K562 (cell line): Measurements from ENCODE around the gene IP6K3. TPM values are rescaled to one million over a fixed set of nuclear protein-coding genes. Genes with fewer than 3 reads are reported as not detected.

Experiments
- ATAC-seq: fragments of 200-7000 bp; cut with Tn5 transposase; 3 replicates; pipeline ENCODE4 v1.9.1; 2020; ENCODE audit warnings: moderate library complexity
- BruUV-seq: library from RNA; stranded (reverse); fragments of 400-500 nt; replicated peaks from 2 replicates; lab custom pipeline; 2021; lab: Mats Ljungman, UMichigan
- CTCF ChIA-PET: fragments of 300-600 bp; formaldehyde crosslinking; extraction: SDS; loops from one replicate; lab custom pipeline; 2021; ENCODE audit warnings: low intra/inter-chr PET ratio; lab: Yijun Ruan, JAX
- POLR2A ChIA-PET: fragments of 300-600, 350-650 bp; sonication (Branson Sonifier 250); formaldehyde crosslinking; extraction: SDS; loops from one replicate; lab custom pipeline; 2021; ENCODE audit warnings: antibody characterized with exemption, inconsistent platforms; lab: Yijun Ruan, JAX
- DNase-seq, 4 experiments: peaks; one replicate each; pipeline versions ENCODE4 v3.0.0 to v3.0.0-alpha.2; 2011 to 2018; ENCODE audit warnings: low spot score in 3 of 4, mixed read lengths in 3 of 4; ENCODE audit errors: extremely low read depth in 1 of 4
- FAIRE-seq: peaks from 2 replicates; lab custom pipeline; 2011; peaks lifted over from hg19 to GRCh38; lab: Jason Lieb, UNC
- H2AFZ ChIP-seq: 2 replicates; pipeline ENCODE4 v1.6.0; 2011; ENCODE audit warnings: low read depth, low read length, control low read depth, inconsistent platforms
- H3K27ac ChIP-seq: fragments of 200-600 bp; 3 replicates; pipeline ENCODE4 v1.8.0; 2011; ENCODE audit warnings: low read depth, mild to moderate bottlenecking, control low read depth, inconsistent platforms, low read length, moderate library complexity, mixed read lengths; ENCODE audit errors: extremely low read depth
- H3K27me3 ChIP-seq, 2 experiments: fragments of 300-600 bp in 1 of 2; 2 replicates in 1 of 2; 3 replicates in 1 of 2; pipeline versions ENCODE4 v1.6.0 to v1.8.0; 2011; ENCODE audit warnings: inconsistent platforms in 2 of 2, low read length in 2 of 2, mild to moderate bottlenecking in 1 of 2, mixed read lengths in 1 of 2, moderate library complexity in 1 of 2; ENCODE audit not compliant: control insufficient read depth in 2 of 2, insufficient read depth in 2 of 2
- H3K36me3 ChIP-seq: fragments of 300-600 bp; 3 replicates; pipeline ENCODE4 v1.8.0; 2011; ENCODE audit warnings: mild to moderate bottlenecking, low read length, inconsistent platforms; ENCODE audit not compliant: control insufficient read depth, insufficient read depth
- H3K4me1 ChIP-seq, 2 experiments: fragments of 200-600 bp in 1 of 2; replicated peaks in 1 of 2; 2 replicates in 1 of 2; 3 replicates in 1 of 2; pipeline versions ENCODE4 v1.5.1 to v1.8.0; 2011; ENCODE audit warnings: inconsistent platforms in 2 of 2, low read length in 2 of 2, mild to moderate bottlenecking in 1 of 2, mixed read lengths in 1 of 2, moderate library complexity in 1 of 2; ENCODE audit not compliant: control insufficient read depth in 2 of 2, insufficient read depth in 2 of 2
- H3K4me2 ChIP-seq: 2 replicates; pipeline ENCODE4 v1.6.1; 2011; ENCODE audit warnings: low read length, control low read depth, inconsistent platforms, mixed read lengths; ENCODE audit not compliant: insufficient read depth
- H3K4me3 ChIP-seq: fragments of 200-600 bp; sonication (generic), shearing (Covaris generic); 2 replicates; pipeline ENCODE4 v1.5.1; 2016; ENCODE audit warnings: control low read depth, inconsistent platforms
- H3K79me2 ChIP-seq: fragments of 200-600 bp; 3 replicates; pipeline ENCODE4 v1.8.0; 2011; ENCODE audit warnings: low read length, inconsistent platforms; ENCODE audit not compliant: control insufficient read depth, insufficient read depth
- H3K9ac ChIP-seq, 2 experiments: 2 replicates each; pipeline versions ENCODE4 v1.6.0 to v1.6.1; 2011; ENCODE audit warnings: low read depth in 2 of 2, low read length in 2 of 2, control low read depth in 1 of 2, inconsistent platforms in 1 of 2, mild to moderate bottlenecking in 1 of 2, mixed read lengths in 1 of 2; ENCODE audit not compliant: insufficient read depth in 1 of 2
- H3K9me1 ChIP-seq: one replicate; pipeline ENCODE4 v1.6.0; 2011; ENCODE audit warnings: inconsistent platforms, mild to moderate bottlenecking, low read length, moderate library complexity; ENCODE audit not compliant: control insufficient read depth, insufficient read depth
- H3K9me3 ChIP-seq: replicated peaks from 2 replicates; pipeline ENCODE4 v1.5.1; 2011; ENCODE audit warnings: low read depth, low read length, inconsistent platforms; ENCODE audit not compliant: control insufficient read depth, insufficient read depth
- H4K20me1 ChIP-seq: replicated peaks from 2 replicates; pipeline ENCODE4 v1.6.1; 2011; ENCODE audit warnings: low read length, inconsistent platforms, mixed read lengths; ENCODE audit not compliant: control insufficient read depth, insufficient read depth
- POLR2G ChIP-seq: fragments of 200-400 bp; formaldehyde crosslinking; IDR thresholded peaks from 2 replicates; pipeline ENCODE4 v1.6.1; 2017; ENCODE audit warnings: low read depth, mild to moderate bottlenecking, antibody characterized with exemption, low read length, moderate library complexity
- STAG1 ChIP-seq: sonication (generic); formaldehyde crosslinking; IDR thresholded peaks from 2 replicates; pipeline ENCODE4 v1.5.0; 2020; ENCODE audit warnings: missing genetic modification reagents, borderline replicate concordance
- WGBS: fragments of 100-300 bp; shearing (Covaris generic); methylation state at CpG from one replicate; pipeline ENCODE4 v1.1.6; 2016; ENCODE audit warnings: low coverage, mixed read lengths; ENCODE audit not compliant: insufficient coverage; ENCODE audit errors: missing lambda C conversion rate; 5-methylcytosine and 5-hydroxymethylcytosine counted together
- in situ Hi-C: fragments of 300-500 bp; cut with MboI; formaldehyde crosslinking; loops from 4 replicates; pipeline ENCODE4 v1.15.0; 2018; ENCODE audit warnings: inconsistent platforms, mixed read lengths
- intact Hi-C: fragments of 100-400 bp; cut with micrococcal nuclease; formaldehyde crosslinking; loops from 2 replicates; pipeline ENCODE4 v1.14.2; 2022
- polyA plus RNA-seq, 8 experiments: library from polyadenylated mRNA; depleted of rRNA in 4 of 8; stranded (reverse) in 5 of 8; unstranded in 3 of 8; fragments of >200 nt; fragmentation: Nextera tagmentation in 2 of 8; fragmentation: Illumina TruSeq in 1 of 8; extraction: Ambion mirVana in 2 of 8; extraction: Trizol in 1 of 8; gene quantifications; 2 replicates each; pipeline versions ENCODE4 v1.2.1 to v1.2.3, GENCODE V29; 2011 to 2014; ENCODE audit warnings: inconsistent platforms in 1 of 8, missing spikeins in 1 of 8
- total RNA-seq, 7 experiments: library from RNA; depleted of rRNA in 6 of 7; stranded (reverse); fragments of >200 nt in 6 of 7; fragmentation: Illumina TruSeq in 2 of 7; extraction: Trizol in 2 of 7; gene quantifications; 2 replicates each; pipeline versions ENCODE4 v1.2.1 to v1.2.3, GENCODE V29; 2011 to 2021; ENCODE audit warnings: low replicate concordance in 1 of 7
- TF ChIP-seq, protein P1 (sequence below): sonication (generic); formaldehyde crosslinking; IDR thresholded peaks from 2 replicates; pipeline ENCODE4 v1.8.0; 2022; ENCODE audit warnings: missing genetic modification reagents, mild to moderate bottlenecking, borderline replicate concordance

The IP6K3 gene
- total and polyA plus RNA-seq, 9 of the 15 experiments (the other 6 are each of a cell fraction or from before 2014, with no cell fraction given): not detected

DNA sequence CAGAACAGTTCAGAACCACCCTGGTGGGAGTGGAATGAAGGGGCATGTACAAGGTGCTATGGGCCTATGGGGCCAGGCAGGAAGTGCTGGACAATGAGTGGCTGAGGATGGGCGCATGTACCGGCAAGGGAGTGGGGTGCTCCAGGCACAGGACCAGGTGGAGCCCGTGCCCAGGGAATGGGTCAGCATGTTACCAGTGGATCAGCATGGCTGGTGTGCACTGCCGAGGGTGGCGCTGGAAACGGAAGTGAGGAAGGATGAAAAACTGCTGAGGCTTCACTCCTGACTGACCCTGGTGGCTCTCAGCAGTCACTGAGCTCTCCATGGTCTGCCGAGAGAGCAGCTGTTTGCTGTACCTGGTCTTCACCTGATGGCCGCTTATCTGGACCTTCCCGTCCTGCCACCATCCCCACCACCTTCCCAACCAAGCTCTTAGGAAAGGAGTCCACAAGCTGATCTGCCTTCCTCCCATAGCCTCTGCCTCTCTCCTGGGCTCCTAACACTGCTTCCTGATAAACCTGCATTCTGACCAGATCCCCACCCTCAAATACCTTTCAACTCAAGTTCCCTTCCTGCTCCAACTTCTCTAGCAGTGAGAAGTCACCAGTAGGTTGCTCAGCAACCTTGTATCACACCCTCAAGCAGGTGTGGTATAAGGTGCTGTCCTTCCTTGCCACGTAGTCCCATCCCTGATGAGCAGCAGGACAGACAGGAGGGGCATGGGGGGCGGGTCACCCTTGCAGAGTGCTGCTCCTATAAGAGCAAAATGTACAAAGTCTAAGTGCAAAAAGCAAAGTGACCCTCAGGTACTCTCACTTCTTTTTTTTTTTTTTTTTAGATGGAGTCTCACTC, 42.3 kb downstream of the IP6K3 start:
- peaks cover 62% of the 10 kb centered on the region for H3K36me3 ChIP-seq

More for the DNA sequence above, 42.3 kb downstream of the IP6K3 start:
- in situ Hi-C loops: loop anchor here (5.0 kb wide), 1 partner anchor 117 kb away; no protein-coding TSS in a partner anchor
- no peak for ATAC-seq
- 0 out of 2 replicates have a peak, but pooled peaks have one; percentile 23 for TF ChIP-seq STAG1
- TF ChIP-seq, protein P1, sequence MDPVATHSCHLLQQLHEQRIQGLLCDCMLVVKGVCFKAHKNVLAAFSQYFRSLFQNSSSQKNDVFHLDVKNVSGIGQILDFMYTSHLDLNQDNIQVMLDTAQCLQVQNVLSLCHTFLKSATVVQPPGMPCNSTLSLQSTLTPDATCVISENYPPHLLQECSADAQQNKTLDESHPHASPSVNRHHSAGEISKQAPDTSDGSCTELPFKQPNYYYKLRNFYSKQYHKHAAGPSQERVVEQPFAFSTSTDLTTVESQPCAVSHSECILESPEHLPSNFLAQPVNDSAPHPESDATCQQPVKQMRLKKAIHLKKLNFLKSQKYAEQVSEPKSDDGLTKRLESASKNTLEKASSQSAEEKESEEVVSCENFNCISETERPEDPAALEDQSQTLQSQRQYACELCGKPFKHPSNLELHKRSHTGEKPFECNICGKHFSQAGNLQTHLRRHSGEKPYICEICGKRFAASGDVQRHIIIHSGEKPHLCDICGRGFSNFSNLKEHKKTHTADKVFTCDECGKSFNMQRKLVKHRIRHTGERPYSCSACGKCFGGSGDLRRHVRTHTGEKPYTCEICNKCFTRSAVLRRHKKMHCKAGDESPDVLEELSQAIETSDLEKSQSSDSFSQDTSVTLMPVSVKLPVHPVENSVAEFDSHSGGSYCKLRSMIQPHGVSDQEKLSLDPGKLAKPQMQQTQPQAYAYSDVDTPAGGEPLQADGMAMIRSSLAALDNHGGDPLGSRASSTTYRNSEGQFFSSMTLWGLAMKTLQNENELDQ: no peak
- TF ChIP-seq POLR2G: peak; percentile 37; the same call in 1 of the 2 replicates
- TF ChIP-seq, all 486 proteins: peak for 2
- Histone ChIP-seq H4K20me1 (no peaks in the 10 kb centered on the region), H3K9me1 (no peaks in the 10 kb centered on the region), H3K4me2 (no peak overlapping the region), H3K4me3 (no peak overlapping the region), H3K27ac (no peak overlapping the region), H3K4me1 (peaks cover 0 to 7% of the 10 kb centered on the region in 2 experiments; a peak in 1 of 5 replicates), H3K27me3 (no peaks in the 10 kb centered on the region), H3K9ac (peak overlapping the region in 1 of 2 experiments; percentile 72; a peak in 2 of 4 replicates), H3K9me3 (no peaks in the 10 kb centered on the region), H2AFZ (no peak overlapping the region), H3K79me2 (peaks cover 7% of the 10 kb centered on the region; the same call in 1 of the 3 replicates)
- BruUV-seq: no TSS peak
- POLR2A ChIA-PET: interaction anchor here (0.5 to 1.0 kb wide), 2 partner anchors 10 to 11 kb away, joined by 3 read pairs; no protein-coding TSS in a partner anchor
- 93% methylated on average over 11 of the region's 11 CpGs for WGBS
- FAIRE-seq (no peak), DNase-seq (no peak)
- CTCF ChIA-PET: no interaction called here
- intact Hi-C loops: no loop called here
